ENCODE results near the gene NELL1.

The NELL1 gene

GRCh38 chr11:21537980-21538379, 868.6 kb downstream of the NELL1 start:
- no peak overlapping the region for H3K9ac ChIP-seq (ENCODE audit: low read length)
- no peaks in the 10 kb centered on the region for H3K36me3 ChIP-seq (ENCODE audit: control insufficient read depth in 1 of 2, insufficient read depth in 2 of 2, low read length in 2 of 2)
- H4K8ac ChIP-seq (ENCODE audit: low read depth, low read length): no peak overlapping the region
- no peaks in the 10 kb centered on the region for H3K9me3 ChIP-seq (ENCODE audit: insufficient read depth, low read depth, low read length)
- H2AFZ ChIP-seq (ENCODE audit: insufficient read depth, low read length, poor library complexity): no peak overlapping the region
- WGBS (ENCODE audit: extremely low coverage, insufficient coverage, insufficient read length): no CpG with 5 or more reads among the region's 1 CpG
- no peak overlapping the region for H3K14ac ChIP-seq (ENCODE audit: low read length)
- no peak for DNase-seq
- H3K4me2 ChIP-seq (ENCODE audit: low read length): no peak overlapping the region
- H3K18ac ChIP-seq (ENCODE audit: low read length): no peak overlapping the region
- H3K27ac ChIP-seq (ENCODE audit: low read depth, low read length): no peak overlapping the region
- H2BK12ac ChIP-seq (ENCODE audit: low read length): no peak overlapping the region
- H3K23ac ChIP-seq (ENCODE audit: low read length): no peak overlapping the region
- H3K79me2 ChIP-seq (ENCODE audit: control insufficient read depth, insufficient read depth, low read length, poor library complexity): no peaks in the 10 kb centered on the region
- H4K91ac ChIP-seq (ENCODE audit: low read depth, low read length): no peak overlapping the region
- no peak overlapping the region for H3K4ac ChIP-seq (ENCODE audit: low read depth, low read length)
- H2BK5ac ChIP-seq (ENCODE audit: low read depth, low read length, poor library complexity): no peak overlapping the region
- H2BK120ac ChIP-seq (ENCODE audit: insufficient read depth, low read length, poor library complexity): no peak overlapping the region
- no peak overlapping the region for H4K12ac ChIP-seq (ENCODE audit: low read depth, low read length)
- no peak overlapping the region for H2AK5ac ChIP-seq (ENCODE audit: low read length)
- no peaks in the 10 kb centered on the region for H3K27me3 ChIP-seq (ENCODE audit: insufficient read depth, low read length)
- H3K4me3 ChIP-seq (ENCODE audit: low read depth, low read length): no peak overlapping the region
- H3K79me1 ChIP-seq (ENCODE audit: low read length): no peaks in the 10 kb centered on the region
- H3K4me1 ChIP-seq (ENCODE audit: control insufficient read depth in 1 of 2, insufficient read depth in 2 of 2, low read length in 2 of 2): no peaks in the 10 kb centered on the region

DNA sequence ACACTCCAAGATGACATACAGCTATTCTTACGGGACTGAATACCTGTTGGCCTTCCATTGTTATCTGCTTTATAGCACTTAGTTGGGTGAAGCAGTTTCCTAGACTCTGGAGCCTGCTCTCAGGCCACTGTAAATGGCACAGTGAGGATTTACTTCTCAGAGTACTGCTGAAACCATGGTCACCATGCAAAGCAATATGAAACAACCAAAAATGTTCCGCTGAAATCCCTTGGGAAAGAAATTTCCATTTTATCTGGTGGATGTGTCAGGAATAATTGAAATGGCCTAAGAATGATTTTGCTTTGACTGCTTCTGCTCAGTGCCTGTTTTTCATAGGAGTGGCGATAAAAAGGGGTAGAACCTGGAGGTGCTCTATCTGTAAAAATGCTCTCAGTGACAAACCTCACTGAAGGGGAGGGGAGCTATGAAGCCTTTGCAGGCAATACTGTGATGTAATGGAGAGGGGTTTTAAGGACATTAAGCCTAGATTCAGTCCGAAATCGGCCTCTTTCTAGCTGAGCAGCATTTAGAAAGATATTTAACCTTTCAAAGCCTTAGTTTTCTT, 871.9 kb downstream of the NELL1 start:
- DNase-seq: no peak
- no peak overlapping the region for H4K12ac ChIP-seq (ENCODE audit: low read depth, low read length)
- no peaks in the 10 kb centered on the region for H3K4me1 ChIP-seq (ENCODE audit: control insufficient read depth in 1 of 2, insufficient read depth in 2 of 2, low read length in 2 of 2)
- no peak overlapping the region for H3K9ac ChIP-seq (ENCODE audit: low read length)
- H3K27me3 ChIP-seq (ENCODE audit: insufficient read depth, low read length): no peaks in the 10 kb centered on the region
- no peak overlapping the region for H3K18ac ChIP-seq (ENCODE audit: low read length)
- H3K14ac ChIP-seq (ENCODE audit: low read length): no peak overlapping the region
- H2BK120ac ChIP-seq (ENCODE audit: insufficient read depth, low read length, poor library complexity): no peak overlapping the region
- H3K4ac ChIP-seq (ENCODE audit: low read depth, low read length): no peak overlapping the region
- H3K27ac ChIP-seq (ENCODE audit: low read depth, low read length): no peak overlapping the region
- no peak overlapping the region for H2AFZ ChIP-seq (ENCODE audit: insufficient read depth, low read length, poor library complexity)
- H3K9me3 ChIP-seq (ENCODE audit: insufficient read depth, low read depth, low read length): no peaks in the 10 kb centered on the region
- no peaks in the 10 kb centered on the region for H3K36me3 ChIP-seq (ENCODE audit: control insufficient read depth in 1 of 2, insufficient read depth in 2 of 2, low read length in 2 of 2)
- H3K4me2 ChIP-seq (ENCODE audit: low read length): no peak overlapping the region
- no peak overlapping the region for H4K91ac ChIP-seq (ENCODE audit: low read depth, low read length)
- H3K79me2 ChIP-seq (ENCODE audit: control insufficient read depth, insufficient read depth, low read length, poor library complexity): no peaks in the 10 kb centered on the region
- no peak overlapping the region for H2BK5ac ChIP-seq (ENCODE audit: low read depth, low read length, poor library complexity)
- no peak overlapping the region for H4K8ac ChIP-seq (ENCODE audit: low read depth, low read length)
- H3K4me3 ChIP-seq (ENCODE audit: low read depth, low read length): no peak overlapping the region
- no CpG with 5 or more reads among the region's 5 CpGs for WGBS (ENCODE audit: extremely low coverage, insufficient coverage, insufficient read length)
- no peak overlapping the region for H2AK5ac ChIP-seq (ENCODE audit: low read length)
- H2BK12ac ChIP-seq (ENCODE audit: low read length): no peak overlapping the region
- no peak overlapping the region for H3K23ac ChIP-seq (ENCODE audit: low read length)
- H3K79me1 ChIP-seq (ENCODE audit: low read length): no peaks in the 10 kb centered on the region

DNA sequence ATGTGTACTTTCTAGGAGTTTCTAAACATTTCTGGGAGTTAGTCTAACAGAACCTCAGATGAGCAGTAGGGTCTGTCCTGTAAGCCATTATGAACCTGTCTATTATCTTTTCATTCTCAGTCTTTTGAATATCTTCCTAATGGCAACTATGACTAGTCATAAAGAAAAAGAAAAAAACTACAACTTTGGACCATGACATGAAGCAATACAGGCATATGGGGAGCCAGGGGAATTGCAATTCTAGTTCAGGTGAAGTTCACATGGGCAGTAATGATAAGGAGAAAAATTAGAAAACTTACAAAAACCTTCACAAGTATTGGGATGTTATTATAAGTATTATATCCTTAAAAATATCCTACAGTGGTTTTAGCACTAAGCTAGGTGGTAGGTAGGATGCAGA, 874.5 kb downstream of the NELL1 start:
- Histone ChIP-seq H3K9me3 (ENCODE audit: insufficient read depth, low read depth, low read length) (no peaks in the 10 kb centered on the region), H3K4me3 (ENCODE audit: low read depth, low read length) (no peak overlapping the region), H2AFZ (ENCODE audit: insufficient read depth, low read length, poor library complexity) (no peak overlapping the region), H2BK5ac (ENCODE audit: low read depth, low read length, poor library complexity) (no peak overlapping the region), H3K4ac (ENCODE audit: low read depth, low read length) (no peak overlapping the region), H2BK12ac (ENCODE audit: low read length) (no peak overlapping the region), H3K9ac (ENCODE audit: low read length) (no peak overlapping the region), H3K79me1 (ENCODE audit: low read length) (no peaks in the 10 kb centered on the region), H4K91ac (ENCODE audit: low read depth, low read length) (no peak overlapping the region), H3K4me2 (ENCODE audit: low read length) (no peak overlapping the region), H3K27me3 (ENCODE audit: insufficient read depth, low read length) (no peaks in the 10 kb centered on the region), H3K36me3 (ENCODE audit: control insufficient read depth in 1 of 2, insufficient read depth in 2 of 2, low read length in 2 of 2) (no peaks in the 10 kb centered on the region), H4K12ac (ENCODE audit: low read depth, low read length) (no peak overlapping the region), H3K14ac (ENCODE audit: low read length) (no peak overlapping the region), H3K27ac (ENCODE audit: low read depth, low read length) (no peak overlapping the region), H3K4me1 (ENCODE audit: control insufficient read depth in 1 of 2, insufficient read depth in 2 of 2, low read length in 2 of 2) (no peaks in the 10 kb centered on the region), H4K8ac (ENCODE audit: low read depth, low read length) (no peak overlapping the region), H3K18ac (ENCODE audit: low read length) (no peak overlapping the region), H2BK120ac (ENCODE audit: insufficient read depth, low read length, poor library complexity) (no peak overlapping the region), H2AK5ac (ENCODE audit: low read length) (no peak overlapping the region), H3K23ac (ENCODE audit: low read length) (no peak overlapping the region), H3K79me2 (ENCODE audit: control insufficient read depth, insufficient read depth, low read length, poor library complexity) (no peaks in the 10 kb centered on the region)
- DNase-seq: no peak

- H4K91ac ChIP-seq (ENCODE audit: low read depth, low read length): no peak overlapping the region
- no peaks in the 10 kb centered on the region for H3K4me1 ChIP-seq (ENCODE audit: control insufficient read depth in 1 of 2, insufficient read depth in 2 of 2, low read length in 2 of 2)
- H4K12ac ChIP-seq (ENCODE audit: low read depth, low read length): no peak overlapping the region
- H3K18ac ChIP-seq (ENCODE audit: low read length): no peak overlapping the region
- H3K23ac ChIP-seq (ENCODE audit: low read length): no peak overlapping the region
- H3K4me3 ChIP-seq (ENCODE audit: low read depth, low read length): no peak overlapping the region
- no peak overlapping the region for H3K14ac ChIP-seq (ENCODE audit: low read length)
- no peaks in the 10 kb centered on the region for H3K36me3 ChIP-seq (ENCODE audit: control insufficient read depth in 1 of 2, insufficient read depth in 2 of 2, low read length in 2 of 2)
- WGBS (ENCODE audit: extremely low coverage, insufficient coverage, insufficient read length): no CpG with 5 or more reads among the region's 1 CpG
- H3K4ac ChIP-seq (ENCODE audit: low read depth, low read length): no peak overlapping the region
- no peaks in the 10 kb centered on the region for H3K9me3 ChIP-seq (ENCODE audit: insufficient read depth, low read depth, low read length)
- no peak overlapping the region for H2BK5ac ChIP-seq (ENCODE audit: low read depth, low read length, poor library complexity)
- H2BK12ac ChIP-seq (ENCODE audit: low read length): no peak overlapping the region
- H3K9ac ChIP-seq (ENCODE audit: low read length): no peak overlapping the region
- no peak overlapping the region for H2AFZ ChIP-seq (ENCODE audit: insufficient read depth, low read length, poor library complexity)
- H3K4me2 ChIP-seq (ENCODE audit: low read length): no peak overlapping the region
- no peak overlapping the region for H2BK120ac ChIP-seq (ENCODE audit: insufficient read depth, low read length, poor library complexity)
- H2AK5ac ChIP-seq (ENCODE audit: low read length): no peak overlapping the region
- no peak overlapping the region for H3K27ac ChIP-seq (ENCODE audit: low read depth, low read length)
- no peaks in the 10 kb centered on the region for H3K27me3 ChIP-seq (ENCODE audit: insufficient read depth, low read length)
- H4K8ac ChIP-seq (ENCODE audit: low read depth, low read length): no peak overlapping the region
- H3K79me2 ChIP-seq (ENCODE audit: control insufficient read depth, insufficient read depth, low read length, poor library complexity): no peaks in the 10 kb centered on the region
- H3K79me1 ChIP-seq (ENCODE audit: low read length): no peaks in the 10 kb centered on the region
- DNase-seq: no peak
Observed at GRCh38 chr11:21545699-21546098, 876.3 kb downstream of the NELL1 start.

All from trophoblast cell (in vitro differentiated cells and primary cell).